Fibroblast of lung (primary cell): ENCODE results near the gene DGKQ. TPM values are rescaled to one million over a fixed set of nuclear protein-coding genes. Genes with fewer than 3 reads are reported as not detected.

Source experiments
- DNase-seq, 2 donors: peaks; one replicate each; pipeline versions ENCODE4 v3.0.0 to v3.0.0-alpha.2; 2010; ENCODE audit warnings: low read depth in 2 of 2
- H2AFZ ChIP-seq: 2 replicates; pipeline ENCODE4 v1.5.1; 2012; ENCODE audit warnings: low read length, control low read depth, inconsistent platforms
- H3K27ac ChIP-seq: 2 replicates; pipeline ENCODE4 v1.5.1; 2011; ENCODE audit warnings: low read length, control low read depth; ENCODE audit not compliant: insufficient read depth
- H3K27me3 ChIP-seq: 2 replicates; pipeline ENCODE4 v1.5.1; 2011; ENCODE audit warnings: mild to moderate bottlenecking, low read length; ENCODE audit not compliant: control insufficient read depth, insufficient read depth
- H3K36me3 ChIP-seq: 2 replicates; pipeline ENCODE4 v1.5.1; 2011; ENCODE audit warnings: low read length; ENCODE audit not compliant: control insufficient read depth, insufficient read depth
- H3K4me1 ChIP-seq: 2 replicates; pipeline ENCODE4 v1.5.1; 2011; ENCODE audit warnings: low read length; ENCODE audit not compliant: control insufficient read depth, insufficient read depth; ENCODE audit errors: extremely low read depth
- H3K4me2 ChIP-seq: 2 replicates; pipeline ENCODE4 v1.5.1; 2011; ENCODE audit warnings: low read length, control low read depth; ENCODE audit not compliant: insufficient read depth; ENCODE audit errors: extremely low read depth
- H3K4me3 ChIP-seq, 4 experiments: fragments of 200-600 bp in 1 of 4; sonication (generic) in 1 of 4; replicated peaks in 1 of 4; 2 replicates each; pipeline ENCODE4 v1.5.1; 2011 to 2016; ENCODE audit warnings: low read length in 4 of 4, low read depth in 3 of 4, mild to moderate bottlenecking in 3 of 4, control low read depth in 2 of 4, inconsistent platforms in 1 of 4, mixed read lengths in 1 of 4; ENCODE audit not compliant: insufficient read depth in 1 of 4; ENCODE audit errors: control extremely low read depth in 1 of 4
- H3K79me2 ChIP-seq: 2 replicates; pipeline ENCODE4 v1.5.1; 2012; ENCODE audit warnings: mild to moderate bottlenecking, low read length, inconsistent platforms; ENCODE audit not compliant: control insufficient read depth, insufficient read depth
- H3K9ac ChIP-seq: 2 replicates; pipeline ENCODE4 v1.5.1; 2011; ENCODE audit warnings: mild to moderate bottlenecking, low read length, control low read depth; ENCODE audit not compliant: insufficient read depth
- H3K9me3 ChIP-seq: 2 replicates; pipeline ENCODE4 v1.5.1; 2012; ENCODE audit warnings: low read depth, low read length; ENCODE audit not compliant: control insufficient read depth, insufficient read depth
- H4K20me1 ChIP-seq: 2 replicates; pipeline ENCODE4 v1.5.1; 2011; ENCODE audit warnings: low read length; ENCODE audit not compliant: control insufficient read depth, insufficient read depth; ENCODE audit errors: extremely low read depth
- CTCF ChIP-seq, 2 donors: IDR thresholded peaks in 1 of 2; conservative IDR thresholded peaks in 1 of 2; 1 replicate in 1 of 2; 2 replicates in 1 of 2; pipeline ENCODE4 v1.5.1; 2011 to 2012; ENCODE audit warnings: low read length in 2 of 2, control low read depth in 1 of 2, inconsistent platforms in 1 of 2, low read depth in 1 of 2, mild to moderate bottlenecking in 1 of 2
- EZH2 ChIP-seq: IDR thresholded peaks from 2 replicates; pipeline ENCODE4 v1.5.1; 2012; ENCODE audit warnings: low read length, control low read depth, mild to moderate bottlenecking; ENCODE audit errors: missing control alignments
- polyA plus RNA-seq, 2 donors: library from polyadenylated mRNA; depleted of rRNA in 1 of 2; stranded (reverse) in 1 of 2; unstranded in 1 of 2; fragments of >200 nt; gene quantifications; 2 replicates each; pipeline ENCODE4 v1.2.1, GENCODE V29; 2011 to 2012; ENCODE audit warnings: missing spikeins in 1 of 2
- total RNA-seq: library from RNA; depleted of rRNA; stranded (reverse); fragments of >200 nt; gene quantifications from 2 replicates; pipeline ENCODE4 v1.2.1, GENCODE V29; 2014

Gene DGKQ
- total and polyA plus RNA-seq, 2 donors (not counting 1 experiment from before 2014, with no cell fraction given) = 2.1 to 13.2 TPM

GRCh38 chr4:1004071-1004418, 30.7 kb upstream of the DGKQ start:
- DNase-seq = no peak
- Histone ChIP-seq H3K9ac (no peak overlapping the region), H3K27ac (no peak overlapping the region), H3K9me3 (no peaks in the 10 kb centered on the region), H3K27me3 (peaks cover 42% of the 10 kb centered on the region), H3K4me1 (peaks cover 2% of the 10 kb centered on the region), H2AFZ (no peak overlapping the region), H4K20me1 (no peaks in the 10 kb centered on the region), H3K79me2 (no peaks in the 10 kb centered on the region), H3K36me3 (no peaks in the 10 kb centered on the region), H3K4me2 (no peak overlapping the region), H3K4me3 (no peak overlapping the region)
- TF ChIP-seq EZH2 = no peak
- no peak for TF ChIP-seq CTCF (conservative IDR thresholded peaks at IDR 0.05 in 1 of 2, IDR thresholded peaks at IDR 0.05 in 1 of 2; ENCODE audit: low read depth in 1 of 2, low read length in 2 of 2)

GRCh38 chr4:1003271-1004070, 30.1 kb upstream of the DGKQ start:
- Histone ChIP-seq H4K20me1 (no peaks in the 10 kb centered on the region), H3K36me3 (no peaks in the 10 kb centered on the region), H3K4me2 (no peak overlapping the region), H3K27me3 (peaks cover 39% of the 10 kb centered on the region), H3K9ac (no peak overlapping the region), H3K79me2 (no peaks in the 10 kb centered on the region), H3K9me3 (no peaks in the 10 kb centered on the region), H2AFZ (no peak overlapping the region), H3K4me1 (no peaks in the 10 kb centered on the region), H3K4me3 (no peak overlapping the region), H3K27ac (no peak overlapping the region)
- DNase-seq = no peak
- no peak for TF ChIP-seq CTCF (conservative IDR thresholded peaks at IDR 0.05 in 1 of 2, IDR thresholded peaks at IDR 0.05 in 1 of 2; ENCODE audit: low read depth in 1 of 2, low read length in 2 of 2)
- TF ChIP-seq EZH2 = peak; percentile 57

- Histone ChIP-seq H3K9ac (no peak overlapping the region), H4K20me1 (no peaks in the 10 kb centered on the region), H3K4me1 (no peaks in the 10 kb centered on the region), H3K4me2 (no peak overlapping the region), H3K27ac (no peak overlapping the region), H3K4me3 (no peak overlapping the region), H3K9me3 (no peaks in the 10 kb centered on the region), H3K36me3 (no peaks in the 10 kb centered on the region), H3K79me2 (no peaks in the 10 kb centered on the region), H2AFZ (no peak overlapping the region), H3K27me3 (peaks cover 42% of the 10 kb centered on the region)
- DNase-seq = no peak
- TF ChIP-seq EZH2 = no peak
- no peak for TF ChIP-seq CTCF (conservative IDR thresholded peaks at IDR 0.05 in 1 of 2, IDR thresholded peaks at IDR 0.05 in 1 of 2; ENCODE audit: low read depth in 1 of 2, low read length in 2 of 2)
Measured at GRCh38 chr4:1002631-1003251, 29.4 kb upstream of the DGKQ start.
